Left hindlimb (tissue), 1 donor: Measurements from ENCODE around the gene FUOM.

Experiments used
- DNase-seq: peaks from one replicate; pipeline ENCODE4 v3.0.0-alpha.2; 2018

The FUOM gene, protein sequence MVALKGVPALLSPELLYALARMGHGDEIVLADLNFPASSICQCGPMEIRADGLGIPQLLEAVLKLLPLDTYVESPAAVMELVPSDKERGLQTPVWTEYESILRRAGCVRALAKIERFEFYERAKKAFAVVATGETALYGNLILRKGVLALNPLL

DNA sequence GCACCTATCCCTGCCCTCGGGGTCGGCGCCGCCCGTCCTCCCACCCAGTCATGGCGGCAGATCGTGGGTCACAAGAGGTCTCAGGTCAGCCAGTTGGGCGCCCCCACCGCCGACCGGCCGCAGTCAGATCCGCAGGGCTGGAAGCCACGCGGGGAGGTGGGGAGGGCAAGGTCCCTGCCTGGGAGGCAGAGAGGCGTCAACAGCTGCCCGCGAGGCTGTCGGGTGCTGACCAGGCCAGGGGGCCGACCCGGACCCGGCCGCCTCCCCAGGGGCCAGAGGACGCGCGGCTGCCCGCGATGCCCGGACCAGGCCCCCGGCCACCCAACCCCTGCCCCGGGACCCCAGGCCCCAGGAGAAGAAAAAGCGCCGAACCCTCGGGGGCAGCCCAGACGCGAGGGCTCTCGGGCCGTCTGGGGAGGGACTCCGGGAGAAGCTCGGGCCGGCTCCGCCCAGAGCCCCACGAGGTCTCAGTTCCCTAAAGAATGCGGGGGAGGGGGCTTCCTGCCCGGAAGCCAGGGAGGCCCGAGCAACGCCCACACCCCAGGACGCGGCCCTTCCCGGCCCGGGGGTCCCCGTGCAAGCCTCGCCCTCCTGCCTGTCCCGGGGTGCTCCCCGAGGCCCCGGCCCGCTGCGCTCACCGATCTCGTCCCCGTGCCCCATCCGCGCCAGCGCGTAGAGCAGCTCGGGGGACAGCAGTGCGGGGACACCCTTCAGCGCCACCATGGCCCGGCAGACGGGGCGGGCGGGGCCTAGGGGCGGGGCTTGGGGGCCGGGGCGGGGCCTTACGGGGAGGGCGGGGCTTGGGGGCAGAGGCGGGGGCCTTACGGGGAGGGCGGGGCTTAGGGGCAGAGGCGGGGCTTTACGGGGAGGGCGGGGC is at the start of gene FUOM:
FUOM (minus strand) TSS at position 735 of the 877 bp plus-strand sequence; CDS start at position 723, 12 bp downstream.
- peak; percentile 64 for DNase-seq

DNA sequence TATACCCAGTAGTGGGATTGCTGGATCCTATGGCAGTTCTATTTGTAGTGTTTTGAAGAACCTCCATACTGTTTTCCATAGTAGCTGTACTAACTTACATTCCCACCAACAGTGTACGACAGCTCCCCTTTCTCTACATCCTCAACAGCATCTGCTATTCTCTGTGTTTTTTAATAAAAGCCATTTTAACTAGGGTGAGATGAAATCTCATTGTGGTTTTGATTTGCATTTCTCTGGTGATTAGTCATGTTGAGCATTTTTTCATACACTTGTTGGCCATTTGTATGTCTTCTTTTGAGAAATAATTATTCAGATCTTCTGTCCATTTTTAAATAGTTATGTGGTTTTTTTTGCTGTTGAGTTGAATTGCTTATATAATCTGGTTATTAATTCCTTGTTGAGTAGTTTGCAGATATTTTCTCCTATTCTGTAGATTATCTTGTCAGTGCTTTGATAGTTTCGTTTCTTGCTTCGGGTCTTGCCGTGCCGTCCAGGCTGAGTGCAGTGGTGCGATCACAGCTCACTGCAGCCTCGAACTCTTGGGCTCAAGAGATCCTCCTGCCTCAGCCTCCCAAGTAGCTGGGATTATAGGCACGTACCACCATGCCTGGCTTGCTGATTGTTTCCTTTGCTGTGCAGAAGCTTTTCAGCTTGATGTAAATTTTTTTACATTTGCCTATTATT is 48.2 kb upstream of the FUOM start:
- no peak for DNase-seq

DNA sequence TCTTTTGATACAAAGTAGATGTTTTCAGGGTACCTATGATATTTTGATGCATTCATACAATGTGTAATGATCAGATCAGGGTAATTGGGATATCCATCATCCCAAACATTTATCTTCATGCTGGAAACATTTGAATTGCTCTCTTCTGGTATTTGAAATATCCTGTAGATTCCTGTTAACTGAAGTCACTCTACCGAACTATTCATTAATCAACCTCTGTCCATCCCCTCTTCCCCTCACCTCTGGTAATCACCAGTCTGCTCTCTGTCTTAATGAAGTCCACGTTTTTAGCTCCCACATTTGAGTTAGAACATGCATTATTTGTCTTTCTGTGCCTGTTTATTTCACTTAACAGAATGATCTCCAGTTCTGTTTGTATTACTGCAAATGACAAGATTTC is 47.5 kb upstream of the FUOM start:
- DNase-seq: no peak

DNA sequence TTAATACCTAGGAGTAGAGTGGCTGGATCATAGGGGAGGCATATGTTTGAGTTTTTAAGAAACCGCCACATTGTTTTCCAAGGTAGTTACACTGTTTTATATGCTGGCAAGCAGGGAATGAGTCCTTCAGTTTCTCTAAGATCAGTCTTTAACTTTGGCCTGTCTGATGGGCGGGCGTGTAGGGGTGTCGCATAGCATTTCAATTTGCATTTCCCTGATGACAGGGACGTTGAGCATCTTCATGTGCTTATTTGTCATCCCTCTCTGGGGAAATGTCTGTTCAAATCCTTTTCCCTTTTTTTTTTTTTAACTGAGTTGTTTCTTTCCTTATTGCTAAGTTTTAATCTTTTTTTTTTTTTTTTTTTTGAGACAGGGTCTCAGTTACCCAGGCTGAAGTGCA is 46.0 kb upstream of the FUOM start:
- no peak for DNase-seq

DNA sequence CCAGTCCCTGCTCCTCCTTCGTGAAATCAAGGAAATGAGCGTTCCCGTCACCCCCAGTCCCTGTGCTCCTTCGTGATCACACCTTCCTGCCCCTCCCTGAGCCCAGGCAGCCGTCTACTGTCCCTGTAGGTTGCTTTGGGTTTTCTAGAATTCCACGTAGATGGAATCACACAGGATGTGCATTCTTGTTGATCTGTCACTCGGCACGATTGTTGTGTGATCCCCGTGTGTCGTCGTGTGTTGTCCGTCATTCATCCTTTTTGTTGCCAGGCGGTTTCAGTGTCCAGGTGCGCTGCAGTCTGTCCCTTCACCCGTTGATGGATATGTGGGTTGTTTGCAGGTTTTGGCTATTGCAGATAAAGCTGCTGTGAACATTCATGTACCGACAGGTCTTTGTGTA is 45.5 kb upstream of the FUOM start:
- no peak for DNase-seq

DNA sequence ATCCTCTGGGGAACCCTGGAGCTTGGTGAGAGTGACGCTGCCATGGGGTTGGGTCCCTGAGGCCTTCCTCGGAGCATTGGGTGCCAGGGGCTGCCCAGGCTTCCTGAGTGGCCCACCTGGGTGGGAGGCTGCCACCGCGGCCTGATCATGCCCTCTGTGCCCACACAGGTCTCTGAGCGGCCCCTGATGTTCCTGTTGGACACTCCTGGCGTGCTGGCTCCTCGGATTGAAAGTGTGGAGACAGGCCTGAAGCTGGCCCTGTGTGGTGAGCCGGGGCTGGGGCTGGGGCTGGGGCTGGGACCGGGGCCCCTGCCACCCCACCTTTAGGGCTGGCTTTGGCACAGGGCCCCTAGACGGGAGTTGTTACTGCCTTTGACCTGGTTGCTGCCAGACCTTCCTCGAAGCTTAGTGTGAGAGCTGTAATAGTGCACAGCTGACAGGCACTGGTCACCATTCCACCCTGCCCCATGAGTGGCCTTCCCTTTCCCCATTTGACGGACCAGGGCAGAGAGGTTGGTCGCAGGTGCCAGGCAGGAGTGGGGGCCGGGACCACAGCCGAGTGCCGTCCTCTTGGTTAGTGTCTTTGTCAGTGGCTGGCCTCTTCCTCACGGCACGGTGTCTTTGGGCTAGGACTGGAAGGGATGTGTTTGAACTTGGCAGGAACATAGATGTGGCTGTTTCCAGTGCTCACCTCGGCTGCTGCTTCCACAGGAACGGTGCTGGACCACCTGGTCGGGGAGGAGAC is 44.3 kb upstream of the FUOM start:
- no peak for DNase-seq

DNA sequence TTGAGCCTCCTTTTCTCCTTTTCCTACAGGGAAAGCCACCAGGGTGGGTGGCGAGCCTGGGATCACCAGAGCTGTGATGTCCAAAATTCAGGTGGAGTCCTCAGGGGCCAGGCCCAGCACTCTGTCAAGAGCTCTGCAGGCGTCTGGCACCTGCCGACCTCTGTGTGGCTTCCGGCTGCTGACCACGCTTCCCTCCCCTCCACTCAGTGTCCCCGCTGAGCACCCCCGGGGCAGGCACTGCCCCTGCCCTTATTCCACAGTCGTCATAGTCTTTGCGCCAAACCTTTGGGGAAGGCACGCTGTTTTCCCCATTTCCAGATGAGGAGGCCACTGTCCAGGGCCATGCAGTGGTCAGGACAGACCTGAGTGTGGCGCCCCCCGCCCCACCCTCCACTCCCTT is 43.7 kb upstream of the FUOM start:
- no peak for DNase-seq

DNA sequence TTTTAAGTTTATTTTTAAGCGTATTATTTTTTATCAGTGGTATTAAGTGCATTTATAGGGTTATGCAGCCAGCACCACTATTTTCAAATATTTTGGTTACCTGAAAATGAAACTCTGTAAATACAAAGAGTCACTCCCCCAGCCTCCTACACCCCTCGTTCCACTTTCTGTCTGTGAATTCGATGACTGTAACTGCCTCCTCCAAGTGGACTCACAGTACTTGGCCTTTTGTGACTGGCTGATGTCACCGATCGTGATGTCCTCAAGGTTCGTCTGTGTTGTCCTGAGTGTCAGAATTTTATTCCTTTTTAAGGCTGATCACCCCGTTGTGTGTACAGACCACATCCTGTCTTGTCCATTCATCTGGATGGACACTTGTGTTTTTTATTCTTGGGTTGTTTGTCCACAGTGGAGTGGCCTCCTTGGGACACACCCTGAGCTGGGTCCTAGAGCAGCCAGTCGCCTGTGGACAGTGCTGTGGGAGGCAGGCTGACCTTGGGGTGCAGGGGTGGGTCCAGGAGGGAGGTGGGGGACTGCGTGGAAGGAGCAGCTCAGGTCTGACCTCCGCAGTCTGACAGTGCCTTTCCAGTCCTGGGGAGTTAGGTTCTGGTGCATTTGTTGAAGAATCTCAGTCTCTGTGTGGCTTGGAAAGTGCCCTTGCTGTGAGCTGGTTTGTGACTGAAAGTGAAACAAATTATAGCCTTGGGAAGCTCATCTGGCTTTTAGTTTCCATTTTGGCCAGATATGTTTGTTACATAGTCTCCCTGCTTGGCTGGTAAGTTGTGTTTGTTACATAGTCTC is 43.0 kb upstream of the FUOM start:
- DNase-seq: no peak

DNA sequence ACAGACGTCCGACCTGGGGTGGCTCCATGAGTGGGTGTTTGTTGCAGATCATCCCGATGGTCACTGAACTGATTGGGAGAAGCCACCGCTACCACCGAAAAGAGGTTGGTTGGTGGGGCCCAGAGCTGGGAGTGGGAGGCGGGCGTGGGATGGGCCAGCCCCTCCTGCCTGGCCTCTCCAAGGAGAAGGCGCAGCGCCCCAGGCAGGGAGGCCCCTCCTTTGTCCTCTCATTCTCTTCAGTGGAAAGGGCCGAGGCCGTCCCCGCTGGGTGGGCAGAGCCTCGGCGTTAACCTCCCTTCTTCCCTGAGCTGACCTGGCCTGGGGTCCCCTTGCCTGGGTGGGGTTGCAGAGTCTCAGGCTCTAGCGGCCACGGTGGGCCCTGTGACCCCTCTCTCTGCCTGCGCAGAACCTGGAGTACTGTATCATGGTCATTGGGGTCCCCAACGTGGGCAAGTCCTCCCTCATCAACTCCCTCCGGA is 41.3 kb upstream of the FUOM start:
- DNase-seq: no peak

DNA sequence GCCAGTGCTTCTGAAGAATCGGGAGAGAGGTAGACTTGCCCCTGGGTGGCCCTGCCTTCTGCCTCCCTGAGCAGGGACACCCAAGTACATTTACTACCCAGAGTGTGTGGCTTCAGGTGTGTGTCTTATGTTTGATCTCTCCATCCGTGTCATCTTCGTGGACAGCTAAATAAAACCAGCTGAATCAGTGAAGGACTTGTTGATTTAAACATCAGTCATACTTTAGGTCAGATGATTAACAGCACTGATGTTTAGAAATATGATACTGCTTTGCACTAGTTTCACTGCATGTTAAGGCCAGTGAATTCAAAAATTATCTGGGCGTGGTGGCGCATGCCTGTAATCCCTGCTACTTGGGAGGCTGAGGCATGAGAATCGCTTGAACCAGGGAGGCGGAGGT is 40.1 kb upstream of the FUOM start:
- DNase-seq: no peak

DNA sequence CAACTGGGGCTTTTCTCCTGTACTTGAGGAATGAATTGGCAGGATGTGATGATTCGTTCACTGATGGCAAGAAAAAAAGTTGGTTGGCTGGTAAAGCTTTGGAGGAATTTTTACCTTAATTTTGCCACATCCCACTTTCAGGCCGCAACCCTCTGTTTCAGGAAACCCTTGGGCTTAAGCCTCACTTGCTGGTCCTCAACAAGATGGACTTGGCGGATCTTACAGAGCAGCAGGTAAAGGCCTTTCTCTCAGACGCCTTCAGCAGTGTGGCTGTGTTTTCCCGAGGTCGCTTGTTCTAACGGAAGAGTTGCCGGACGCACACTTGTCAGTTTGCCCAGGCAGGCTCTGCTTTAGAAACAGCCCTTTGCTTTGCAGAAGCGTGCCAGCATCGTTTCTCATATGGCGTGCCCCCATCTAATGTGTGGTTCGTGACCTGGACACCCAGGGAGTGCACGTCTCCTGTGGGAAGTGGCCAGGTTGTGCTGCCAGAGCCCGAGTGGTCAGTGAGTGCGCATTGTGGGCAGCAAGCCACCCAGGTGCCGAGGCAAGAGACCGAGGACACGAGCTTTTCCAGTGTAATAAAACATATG is 38.3 kb upstream of the FUOM start:
- no peak for DNase-seq

DNA sequence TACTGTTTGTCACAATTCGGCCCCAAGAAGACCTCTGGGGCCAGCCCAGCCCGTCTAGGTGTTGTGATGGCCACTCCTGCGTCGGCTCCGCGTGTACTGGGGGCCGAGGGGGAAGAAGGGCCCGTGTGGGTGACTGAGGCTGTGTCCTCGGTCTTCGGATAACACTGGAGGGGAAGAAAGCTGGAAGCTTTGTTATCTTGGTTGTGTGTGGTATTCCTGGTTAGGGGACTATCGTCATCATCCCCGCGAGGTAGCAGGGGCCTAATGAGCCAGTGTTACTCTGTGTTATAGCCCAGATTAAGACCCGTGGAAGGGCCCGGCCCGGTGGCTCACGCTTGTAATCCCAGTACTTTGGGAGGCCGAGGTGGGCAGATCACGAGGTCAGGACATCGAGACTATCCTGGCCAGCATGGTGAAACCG is 37.0 kb upstream of the FUOM start:
- no peak for DNase-seq

DNA sequence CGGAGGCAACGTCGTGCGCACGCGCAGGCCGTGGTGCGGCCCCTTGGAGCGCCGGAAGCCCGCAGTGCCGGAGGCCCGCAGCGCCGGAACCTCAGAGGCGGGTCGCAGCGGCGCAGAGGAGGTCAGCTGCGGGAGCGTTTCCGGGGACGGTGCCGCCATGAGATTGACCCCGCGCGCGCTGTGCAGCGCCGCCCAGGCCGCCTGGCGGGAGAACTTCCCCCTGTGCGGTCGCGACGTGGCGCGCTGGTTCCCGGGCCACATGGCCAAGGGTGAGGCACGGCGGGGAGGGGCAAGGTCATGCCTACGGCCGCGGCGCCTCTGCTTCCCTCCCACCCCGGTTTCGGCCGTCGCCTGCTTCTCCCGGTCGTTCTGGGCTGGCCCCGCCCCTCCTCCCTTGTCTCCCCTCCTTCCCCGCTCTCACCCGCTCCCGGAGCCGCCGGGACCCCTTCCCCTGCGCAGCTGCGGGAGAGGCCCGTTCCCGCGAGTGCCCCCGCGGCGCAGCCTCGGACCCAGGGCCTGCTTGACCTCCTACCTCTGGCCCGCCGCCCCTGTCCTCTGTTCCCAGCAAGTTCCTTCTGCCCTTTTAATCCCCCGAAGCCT is 36.3 kb upstream of the FUOM start, which contains the start of gene MTG1:
MTG1 (plus strand) TSS at position 94 of the 600 bp plus-strand sequence; CDS start at position 158, 64 bp downstream.
- DNase-seq: peak; percentile 94

DNA sequence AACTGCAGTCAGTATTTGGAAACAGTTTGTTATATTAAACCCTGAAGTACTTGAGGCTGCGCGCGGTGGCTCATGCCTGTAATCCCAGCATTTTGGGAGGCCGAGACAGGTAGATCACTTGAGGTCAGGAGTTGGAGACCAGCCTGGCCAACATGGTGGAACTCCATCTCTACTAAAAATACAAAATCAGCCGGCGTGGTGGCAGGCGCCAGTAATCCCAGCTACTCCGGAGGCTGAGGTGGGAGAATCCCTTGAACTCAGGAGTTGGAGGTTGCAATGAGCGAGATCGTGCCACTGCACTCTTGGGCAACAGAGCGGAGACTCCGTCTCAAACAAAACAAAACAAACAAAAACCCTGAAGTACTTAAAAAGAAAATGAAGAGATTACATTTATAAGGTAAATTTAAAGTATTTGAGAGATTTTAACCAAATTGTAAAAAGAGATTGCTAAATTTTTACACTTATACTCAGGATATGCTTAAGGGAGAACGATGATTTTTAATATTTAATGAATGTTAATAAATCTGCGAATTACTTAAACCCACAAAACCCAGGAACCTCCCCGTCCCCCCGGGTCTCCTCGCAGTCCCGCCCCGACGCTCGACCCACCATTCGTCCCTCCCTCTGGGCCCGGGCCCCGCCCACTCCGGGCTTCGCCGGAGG is 35.7 kb upstream of the FUOM start:
- no peak for DNase-seq

DNA sequence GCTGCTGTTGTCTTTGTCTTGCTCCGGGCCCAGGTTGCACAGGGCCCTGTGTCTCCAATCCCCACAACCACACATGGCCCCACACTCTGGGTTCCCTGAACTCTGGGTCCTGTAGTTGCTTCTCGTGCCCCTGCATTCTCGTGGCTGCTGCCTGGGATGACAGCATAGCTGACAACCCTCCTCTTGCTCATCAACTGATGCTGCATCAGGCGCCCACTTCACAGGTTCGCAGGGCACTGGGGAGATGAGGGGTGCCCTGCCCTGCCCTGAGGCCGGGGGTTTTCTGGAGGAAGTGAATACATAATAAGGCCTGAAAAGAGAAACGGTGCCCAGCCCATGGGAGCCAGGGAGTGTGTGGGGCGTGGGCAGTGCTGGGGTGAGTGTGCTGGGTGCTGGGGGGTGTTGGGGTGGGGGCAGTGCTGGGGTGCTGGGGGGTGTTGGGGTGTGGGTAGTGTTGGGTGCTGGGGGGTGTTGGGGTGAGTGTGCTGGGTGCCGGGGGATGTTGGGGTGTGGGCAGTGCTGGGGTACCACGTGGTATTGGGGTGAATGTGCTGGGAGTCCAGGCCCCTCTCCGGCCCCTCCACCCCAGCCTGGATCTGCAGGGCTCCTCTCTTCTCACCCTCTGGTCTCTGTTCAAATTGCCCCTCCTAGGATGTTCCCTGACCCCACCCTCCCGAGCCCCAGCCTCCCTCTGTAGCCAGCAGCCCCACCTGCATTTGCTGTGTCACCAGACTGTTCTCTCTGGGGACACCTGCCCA is 34.1 kb upstream of the FUOM start:
- no peak for DNase-seq

DNA sequence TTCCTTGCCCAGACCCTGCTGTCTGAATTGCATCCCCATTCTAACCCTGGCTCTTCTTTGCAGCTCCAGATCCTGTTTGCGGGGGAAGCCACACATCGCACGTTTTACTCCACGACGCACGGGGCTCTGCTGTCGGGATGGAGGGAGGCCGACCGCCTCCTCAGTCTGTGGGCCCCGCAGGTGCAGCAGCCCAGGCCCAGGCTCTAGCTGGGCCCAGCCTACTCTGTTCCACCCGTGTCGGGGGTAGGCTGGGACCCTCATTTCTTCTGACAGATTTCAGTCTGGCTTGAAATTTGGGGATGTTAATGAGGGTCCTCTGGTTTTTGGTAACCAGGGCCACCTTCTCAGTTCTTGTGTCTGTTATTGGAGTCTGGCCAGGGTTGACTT is 33.4 kb upstream of the FUOM start:
- no peak for DNase-seq

DNA sequence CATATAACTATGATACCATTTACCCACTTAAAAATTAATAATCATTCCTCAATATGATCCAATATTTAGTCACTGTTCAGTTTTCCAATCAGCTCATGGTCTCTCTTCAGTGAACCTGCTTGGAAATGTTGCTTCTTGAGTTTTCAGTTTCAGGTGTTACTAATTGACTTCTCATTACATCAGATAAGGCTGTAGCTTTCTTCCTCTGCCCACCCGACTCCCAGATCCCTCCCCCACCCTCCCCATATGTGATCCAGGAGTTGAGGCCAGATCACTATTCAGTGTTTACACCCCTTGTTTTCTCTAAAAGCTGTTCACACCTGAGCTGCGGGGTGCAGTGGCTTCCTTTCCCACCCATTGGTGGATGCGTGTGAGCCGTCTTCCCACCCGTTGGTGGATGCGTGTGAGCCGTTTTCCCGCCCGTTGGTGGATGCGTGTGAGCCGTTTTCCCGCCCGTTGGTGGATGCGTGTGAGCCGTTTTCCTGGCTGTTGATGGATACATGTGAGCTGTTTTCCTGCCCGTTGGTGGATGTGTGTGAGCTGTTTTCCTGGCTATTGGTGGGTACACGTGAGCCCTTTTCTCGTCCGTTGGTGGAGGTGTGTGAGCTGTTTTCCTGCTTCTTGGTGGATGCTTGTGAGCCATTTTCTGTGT is 32.9 kb upstream of the FUOM start:
- DNase-seq: no peak

DNA sequence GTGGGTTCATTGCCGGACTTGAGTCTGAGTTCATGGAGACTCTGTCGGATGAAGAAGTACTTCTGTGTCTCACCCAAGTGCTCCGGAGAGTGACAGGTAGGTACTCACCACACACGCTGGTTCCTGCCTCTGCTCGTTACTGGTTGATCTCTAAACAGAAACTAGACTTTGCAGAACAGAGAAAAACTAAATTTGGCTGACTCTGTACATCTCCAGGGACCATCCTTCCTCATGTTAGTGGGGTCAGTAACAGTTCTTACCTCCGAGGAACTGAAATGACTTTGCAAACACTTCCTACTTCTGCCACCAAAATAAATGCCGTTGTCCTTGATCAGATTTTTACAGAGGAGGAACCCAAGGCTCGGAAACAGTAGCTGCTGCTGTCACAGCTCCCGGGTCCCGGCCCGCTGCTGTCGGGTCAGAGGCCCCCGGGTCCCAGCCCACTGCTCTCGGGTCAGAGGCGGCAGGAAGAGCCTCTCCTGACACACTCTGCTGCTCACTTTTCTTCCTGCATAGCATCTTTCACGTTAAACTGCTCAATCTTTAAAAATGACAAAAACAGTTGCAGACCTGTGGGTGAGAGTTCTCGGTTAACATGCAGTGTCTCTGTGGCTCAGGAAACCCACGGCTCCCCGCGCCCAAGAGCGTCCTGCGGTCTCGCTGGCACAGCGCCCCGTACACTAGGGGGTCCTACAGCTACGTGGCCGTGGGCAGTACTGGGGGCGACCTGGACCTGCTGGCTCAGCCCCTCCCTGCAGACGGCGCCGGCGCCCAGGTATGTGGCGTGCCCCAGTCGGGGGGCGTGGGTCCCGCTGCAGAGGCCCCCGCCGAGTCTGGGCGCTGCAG is 31.4 kb upstream of the FUOM start:
- no peak for DNase-seq
